Measurements from ENCODE around the gene ARPC2.
A peak's percentile ranks its signal among the peaks of the same experiment; 100 is the strongest.

Gene ARPC2

GRCh38 chr2:218217360-218218267, 625 bp downstream of the ARPC2 start:
- Histone ChIP-seq H3K9me3 (ENCODE audit: control insufficient read depth, low read length) (no peaks in the 10 kb centered on the region), H3K9ac (ENCODE audit: low read length) (peak overlapping the region; percentile 98), H3K27me3 (replicated peaks; ENCODE audit: control insufficient read depth, insufficient read depth, low read length) (no peaks in the 10 kb centered on the region), H3K4me3 (ENCODE audit: low read length) (peak overlapping the region; percentile 98), H3K4me1 (ENCODE audit: control insufficient read depth, insufficient read depth, low read length) (peaks cover 47% of the 10 kb centered on the region), H3K36me3 (ENCODE audit: control insufficient read depth, insufficient read depth, low read length, severe bottlenecking) (peaks cover 13% of the 10 kb centered on the region)
- DNase-seq (ENCODE audit: low read depth): peak; percentile 85

DNA sequence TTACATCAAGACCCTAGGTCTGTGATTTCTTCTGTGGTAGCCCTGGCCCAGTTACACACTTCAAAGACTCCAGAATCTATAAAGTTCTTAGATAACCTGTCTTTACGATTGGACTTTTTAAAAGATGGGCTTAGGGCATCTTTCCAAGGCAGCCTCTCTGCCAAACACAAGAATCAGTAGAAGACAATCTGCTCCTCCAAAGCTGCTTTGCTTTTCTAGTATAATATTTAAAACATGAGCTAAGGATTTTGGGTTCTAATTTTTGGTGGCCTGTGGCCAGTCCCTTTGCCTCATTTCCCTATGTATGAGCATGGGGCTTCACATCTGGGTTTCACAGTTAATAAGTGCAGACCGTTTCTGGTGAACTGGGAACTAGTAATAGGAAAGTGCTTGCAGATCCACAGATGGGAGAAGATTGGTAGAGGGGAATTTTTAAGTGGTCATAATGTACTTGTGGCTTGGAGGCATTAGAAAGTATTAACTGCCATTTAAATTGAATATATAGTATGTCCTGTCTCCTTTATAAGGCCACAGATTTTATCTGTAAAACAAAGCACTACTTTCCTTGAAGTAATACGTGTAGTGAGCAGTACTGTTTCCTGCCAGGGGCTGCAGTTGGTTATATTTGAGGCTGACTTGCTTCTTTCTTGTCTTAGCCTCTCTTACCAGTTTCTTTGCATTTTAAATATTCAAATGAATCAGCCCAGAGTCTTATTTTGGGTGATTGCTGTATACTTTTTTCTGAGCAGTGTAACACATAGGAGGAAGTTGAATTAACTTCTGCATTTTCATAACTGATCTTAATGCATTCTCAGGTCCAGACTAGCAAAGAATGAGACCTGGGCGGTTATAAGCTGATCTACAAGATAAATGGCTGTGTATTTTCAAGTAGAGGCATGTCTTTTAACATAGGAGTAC, 1.5 kb downstream of the ARPC2 start:
- H3K36me3 ChIP-seq (ENCODE audit: control insufficient read depth, insufficient read depth, low read length, severe bottlenecking): peaks cover 15% of the 10 kb centered on the region
- no peaks in the 10 kb centered on the region for H3K27me3 ChIP-seq (replicated peaks; ENCODE audit: control insufficient read depth, insufficient read depth, low read length)
- H3K4me1 ChIP-seq (ENCODE audit: control insufficient read depth, insufficient read depth, low read length): peaks cover 49% of the 10 kb centered on the region
- H3K4me3 ChIP-seq (ENCODE audit: low read length): peak overlapping the region; percentile 98
- H3K9ac ChIP-seq (ENCODE audit: low read length): peak overlapping the region; percentile 98
- H3K9me3 ChIP-seq (ENCODE audit: control insufficient read depth, low read length): no peaks in the 10 kb centered on the region
- DNase-seq (ENCODE audit: low read depth): peak; percentile 30

DNA sequence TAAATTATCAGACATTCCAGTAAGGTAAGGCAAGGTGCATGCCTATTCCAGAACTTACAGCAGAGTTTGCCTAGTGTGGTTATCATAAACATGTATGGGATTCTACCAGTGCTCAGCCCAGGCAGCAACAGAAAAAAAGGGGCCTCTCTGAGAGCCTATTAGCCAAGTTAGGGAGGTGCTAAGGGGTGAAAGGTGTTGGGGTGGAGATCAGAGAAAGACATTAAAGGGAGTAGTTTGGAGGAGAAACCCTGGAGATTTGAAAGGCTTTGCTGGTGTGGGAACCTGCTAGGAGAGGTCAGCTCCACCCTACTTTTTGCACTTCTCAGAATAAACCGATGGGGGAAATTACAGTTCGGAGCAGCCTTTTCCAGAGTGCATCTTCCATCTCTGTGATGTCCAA, 2.9 kb downstream of the ARPC2 start:
- Histone ChIP-seq H3K9ac (ENCODE audit: low read length) (peak overlapping the region; percentile 98), H3K36me3 (ENCODE audit: control insufficient read depth, insufficient read depth, low read length, severe bottlenecking) (peaks cover 26% of the 10 kb centered on the region), H3K4me3 (ENCODE audit: low read length) (peak overlapping the region; percentile 98), H3K9me3 (ENCODE audit: control insufficient read depth, low read length) (no peaks in the 10 kb centered on the region), H3K27me3 (replicated peaks; ENCODE audit: control insufficient read depth, insufficient read depth, low read length) (no peaks in the 10 kb centered on the region), H3K4me1 (ENCODE audit: control insufficient read depth, insufficient read depth, low read length) (peaks cover 59% of the 10 kb centered on the region)
- no peak for DNase-seq (ENCODE audit: low read depth)

DNA sequence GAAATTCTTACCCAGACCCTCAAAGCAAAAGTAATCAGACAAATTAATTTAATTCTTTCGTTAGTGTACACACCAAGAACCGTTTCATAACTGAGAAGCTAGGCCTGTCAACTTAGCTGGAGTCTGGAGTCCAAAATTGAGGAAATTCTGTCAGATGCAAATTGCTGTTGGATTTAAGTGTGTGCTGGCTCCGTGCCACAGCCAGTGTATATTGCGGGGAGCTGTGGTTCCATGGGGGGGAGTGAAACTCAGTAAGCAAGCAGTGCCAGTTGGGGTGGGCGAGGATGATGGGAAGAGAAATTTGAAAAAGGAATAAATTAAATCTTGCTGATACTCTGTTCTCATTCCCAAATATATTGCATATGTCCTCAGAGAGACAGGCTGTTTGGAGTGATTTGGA, 4.0 kb downstream of the ARPC2 start:
- Histone ChIP-seq H3K4me1 (ENCODE audit: control insufficient read depth, insufficient read depth, low read length) (peaks cover 58% of the 10 kb centered on the region), H3K9me3 (ENCODE audit: control insufficient read depth, low read length) (no peaks in the 10 kb centered on the region), H3K27me3 (replicated peaks; ENCODE audit: control insufficient read depth, insufficient read depth, low read length) (no peaks in the 10 kb centered on the region), H3K36me3 (ENCODE audit: control insufficient read depth, insufficient read depth, low read length, severe bottlenecking) (peaks cover 36% of the 10 kb centered on the region), H3K4me3 (ENCODE audit: low read length) (no peak overlapping the region), H3K9ac (ENCODE audit: low read length) (peak overlapping the region; percentile 98)
- DNase-seq (ENCODE audit: low read depth): no peak

DNA sequence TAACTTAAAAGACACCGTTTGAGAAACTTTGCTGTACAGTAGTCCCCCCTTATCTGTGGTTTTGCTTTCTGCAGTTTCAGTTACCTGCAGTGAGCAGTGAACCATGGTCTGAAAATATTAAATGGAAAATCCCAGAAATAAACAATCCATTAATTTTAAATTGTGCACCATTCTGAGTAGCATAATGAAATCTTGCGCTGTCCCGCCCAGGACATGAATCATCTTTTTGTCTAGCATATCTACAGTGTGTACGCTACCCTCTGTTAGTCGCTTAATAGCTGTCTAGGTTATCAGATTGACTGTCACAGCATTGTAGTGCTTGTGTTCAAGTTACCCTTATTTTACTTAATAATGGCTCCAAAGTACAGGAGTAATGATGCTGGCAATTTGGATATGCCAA, 6.1 kb downstream of the ARPC2 start:
- no peaks in the 10 kb centered on the region for H3K27me3 ChIP-seq (replicated peaks; ENCODE audit: control insufficient read depth, insufficient read depth, low read length)
- H3K4me1 ChIP-seq (ENCODE audit: control insufficient read depth, insufficient read depth, low read length): peaks cover 52% of the 10 kb centered on the region
- no peak overlapping the region for H3K4me3 ChIP-seq (ENCODE audit: low read length)
- no peak overlapping the region for H3K9ac ChIP-seq (ENCODE audit: low read length)
- H3K36me3 ChIP-seq (ENCODE audit: control insufficient read depth, insufficient read depth, low read length, severe bottlenecking): peaks cover 53% of the 10 kb centered on the region
- DNase-seq (ENCODE audit: low read depth): no peak
- H3K9me3 ChIP-seq (ENCODE audit: control insufficient read depth, low read length): no peaks in the 10 kb centered on the region

GRCh38 chr2:218224186-218224585, 7.2 kb downstream of the ARPC2 start:
- Histone ChIP-seq H3K36me3 (ENCODE audit: control insufficient read depth, insufficient read depth, low read length, severe bottlenecking) (peaks cover 64% of the 10 kb centered on the region), H3K4me1 (ENCODE audit: control insufficient read depth, insufficient read depth, low read length) (peaks cover 50% of the 10 kb centered on the region), H3K9me3 (ENCODE audit: control insufficient read depth, low read length) (no peaks in the 10 kb centered on the region), H3K9ac (ENCODE audit: low read length) (no peak overlapping the region), H3K27me3 (replicated peaks; ENCODE audit: control insufficient read depth, insufficient read depth, low read length) (no peaks in the 10 kb centered on the region), H3K4me3 (ENCODE audit: low read length) (no peak overlapping the region)
- DNase-seq (ENCODE audit: low read depth): no peak

GRCh38 chr2:218226903-218227302, 9.9 kb downstream of the ARPC2 start:
- Histone ChIP-seq H3K9ac (ENCODE audit: low read length) (no peak overlapping the region), H3K4me3 (ENCODE audit: low read length) (no peak overlapping the region), H3K27me3 (replicated peaks; ENCODE audit: control insufficient read depth, insufficient read depth, low read length) (no peaks in the 10 kb centered on the region), H3K9me3 (ENCODE audit: control insufficient read depth, low read length) (no peaks in the 10 kb centered on the region), H3K4me1 (ENCODE audit: control insufficient read depth, insufficient read depth, low read length) (peaks cover 42% of the 10 kb centered on the region), H3K36me3 (ENCODE audit: control insufficient read depth, insufficient read depth, low read length, severe bottlenecking) (peaks cover 78% of the 10 kb centered on the region)
- no peak for DNase-seq (ENCODE audit: low read depth)

- Histone ChIP-seq H3K4me1 (ENCODE audit: control insufficient read depth, insufficient read depth, low read length) (peaks cover 36% of the 10 kb centered on the region), H3K27me3 (replicated peaks; ENCODE audit: control insufficient read depth, insufficient read depth, low read length) (no peaks in the 10 kb centered on the region), H3K9ac (ENCODE audit: low read length) (peak overlapping the region; percentile 41), H3K9me3 (ENCODE audit: control insufficient read depth, low read length) (no peaks in the 10 kb centered on the region), H3K4me3 (ENCODE audit: low read length) (no peak overlapping the region), H3K36me3 (ENCODE audit: control insufficient read depth, insufficient read depth, low read length, severe bottlenecking) (peaks cover 89% of the 10 kb centered on the region)
- peak; percentile 11 for DNase-seq (ENCODE audit: low read depth)
These were observed 11.5 kb downstream of the ARPC2 start for GRCh38 chr2:218228366-218229090.

DNA sequence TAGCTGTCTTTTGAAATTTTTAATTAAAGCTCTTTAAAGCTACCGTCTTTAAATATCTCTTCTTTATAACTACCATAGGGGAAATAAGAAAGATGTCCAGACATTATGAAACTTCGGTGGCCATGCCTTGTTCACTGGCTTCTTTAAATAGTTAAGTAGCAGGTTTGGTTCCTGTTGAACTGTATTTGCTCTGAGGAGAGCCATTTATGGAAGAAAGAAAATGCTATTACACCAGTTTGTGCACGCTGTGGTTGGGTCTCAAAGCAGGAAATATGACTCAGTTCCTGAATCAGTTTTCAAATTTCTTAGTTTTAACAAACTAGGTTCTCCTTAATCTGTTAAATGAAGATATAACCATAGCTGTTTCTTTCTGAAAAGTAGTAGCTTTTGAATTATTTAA, 12.2 kb downstream of the ARPC2 start:
- H3K36me3 ChIP-seq (ENCODE audit: control insufficient read depth, insufficient read depth, low read length, severe bottlenecking): peaks cover 92% of the 10 kb centered on the region
- H3K4me3 ChIP-seq (ENCODE audit: low read length): no peak overlapping the region
- DNase-seq (ENCODE audit: low read depth): peak; percentile 73
- H3K27me3 ChIP-seq (replicated peaks; ENCODE audit: control insufficient read depth, insufficient read depth, low read length): no peaks in the 10 kb centered on the region
- H3K4me1 ChIP-seq (ENCODE audit: control insufficient read depth, insufficient read depth, low read length): peaks cover 29% of the 10 kb centered on the region
- H3K9ac ChIP-seq (ENCODE audit: low read length): peak overlapping the region; percentile 41
- H3K9me3 ChIP-seq (ENCODE audit: control insufficient read depth, low read length): no peaks in the 10 kb centered on the region

DNA sequence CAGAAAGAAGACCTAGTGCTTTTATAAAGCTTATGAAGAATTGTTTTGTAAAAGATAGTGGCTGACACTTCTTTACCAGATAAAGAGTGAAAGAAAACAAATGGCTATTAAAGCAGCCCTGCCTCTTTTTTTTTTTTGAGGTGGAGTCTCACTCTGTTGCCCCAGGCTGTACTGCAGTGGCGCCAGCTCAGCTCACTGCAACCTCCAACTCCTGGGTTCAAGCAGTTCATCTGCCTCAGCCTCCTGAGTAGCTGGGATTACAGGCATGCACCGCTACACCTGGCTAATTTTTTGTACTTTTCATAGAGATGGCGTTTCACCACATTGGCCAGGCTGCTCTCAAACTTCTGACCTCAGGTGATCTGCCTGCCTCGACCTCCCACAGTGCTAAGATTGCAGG, 12.9 kb downstream of the ARPC2 start:
- Histone ChIP-seq H3K9ac (ENCODE audit: low read length) (peak overlapping the region; percentile 41), H3K36me3 (ENCODE audit: control insufficient read depth, insufficient read depth, low read length, severe bottlenecking) (peaks cover 92% of the 10 kb centered on the region), H3K27me3 (replicated peaks; ENCODE audit: control insufficient read depth, insufficient read depth, low read length) (no peaks in the 10 kb centered on the region), H3K4me1 (ENCODE audit: control insufficient read depth, insufficient read depth, low read length) (peaks cover 29% of the 10 kb centered on the region), H3K9me3 (ENCODE audit: control insufficient read depth, low read length) (no peaks in the 10 kb centered on the region), H3K4me3 (ENCODE audit: low read length) (no peak overlapping the region)
- peak; percentile 38 for DNase-seq (ENCODE audit: low read depth)

Data from adipocyte (in vitro differentiated cells).